AG04450 (cell line): ENCODE results near the gene KRTAP4-4. TPM values are rescaled to one million over a fixed set of nuclear protein-coding genes. Genes with fewer than 3 reads are reported as not detected.
"Not testable (repeated sequence)": the region's sequence is repeated elsewhere in the genome, so short reads cannot be mapped to it uniquely, and the experiment has no call there.

Experiments used
- CTCF ChIA-PET: fragments of 300-600, 350-600 bp; formaldehyde crosslinking; extraction: SDS; loops from one replicate; lab custom pipeline; 2022; ENCODE audit warnings: antibody characterized with exemption, inconsistent platforms; lab: Charles Lee
- POLR2A ChIA-PET: fragments of 350-600 bp; formaldehyde crosslinking; extraction: SDS; loops from one replicate; lab custom pipeline; 2021; ENCODE audit warnings: antibody characterized with exemption, inconsistent platforms; lab: Yijun Ruan, JAX
- DNase-seq: peaks from one replicate; pipeline ENCODE4 v3.0.0-alpha.2; 2011; ENCODE audit warnings: low read depth, low spot score
- H3K27ac ChIP-seq: one replicate; pipeline ENCODE4 v1.5.1; 2012; ENCODE audit warnings: low read depth, low read length, control low read depth
- H3K27me3 ChIP-seq: one replicate; pipeline ENCODE4 v1.6.0; 2012; ENCODE audit warnings: low read length; ENCODE audit not compliant: control insufficient read depth, insufficient read depth
- H3K4me3 ChIP-seq: 2 replicates; pipeline ENCODE4 v1.5.1; 2011; ENCODE audit warnings: mild to moderate bottlenecking, low read depth, low read length, control low read depth
- H3K9me3 ChIP-seq: 2 replicates; pipeline ENCODE4 v1.5.1; 2012; ENCODE audit warnings: low read length; ENCODE audit not compliant: control insufficient read depth, insufficient read depth
- CTCF ChIP-seq: IDR thresholded peaks from 2 replicates; pipeline ENCODE4 v1.5.1; 2011; ENCODE audit warnings: low read depth, low read length, control low read depth, inconsistent platforms
- polyA minus RNA-seq: library from RNA; depleted of rRNA, polyadenylated mRNA; stranded (reverse); fragments of >200 nt; gene quantifications from 2 replicates; pipeline ENCODE4 v1.2.3, GENCODE V29; 2011; rRNA and poly(A)+ RNA removed
- polyA plus RNA-seq: library from polyadenylated mRNA; depleted of rRNA; stranded (reverse); fragments of >200 nt; gene quantifications from 2 replicates; pipeline ENCODE4 v1.2.3, GENCODE V29; 2011; rRNA removed

The KRTAP4-4 gene
- polyA plus RNA-seq (not detected in 2 replicates), polyA minus RNA-seq (not detected in 2 replicates)

GRCh38 chr17:41160648-41161047 is at the start of gene KRTAP4-4:
Gene KRTAP4-4, minus strand, starts transcription at chr17:41160748. Its CDS starts 57 bp downstream, at chr17:41160691.
- Histone ChIP-seq H3K9me3 (no peaks in the 10 kb centered on the region), H3K27ac (no peak within 1 kb of the TSS), H3K27me3 (no peaks in the 10 kb centered on the region), H3K4me3 (no peak within 1 kb of the TSS)
- ChIA-PET CTCF (interaction anchor here (2.1 kb wide), 1 partner anchor 388 kb away, joined by 6 read pairs; no protein-coding TSS in a partner anchor), POLR2A (no interaction called here)
- DNase-seq = no peak
- no peak for TF ChIP-seq CTCF

- no peaks in the 10 kb centered on the region for H3K9me3 ChIP-seq
- DNase-seq = no peak
- no peak overlapping the region for H3K27ac ChIP-seq
- CTCF ChIA-PET = no interaction called here
- TF ChIP-seq CTCF = no peak
- POLR2A ChIA-PET = no interaction called here
- no peak overlapping the region for H3K4me3 ChIP-seq
- H3K27me3 ChIP-seq = no peaks in the 10 kb centered on the region
These were observed 39.0 kb upstream of the KRTAP4-4 start for GRCh38 chr17:41199421-41200078.

GRCh38 chr17:41196068-41196467 is 35.5 kb upstream of the KRTAP4-4 start:
- ChIA-PET POLR2A (no interaction called here), CTCF (no interaction called here)
- H3K9me3 ChIP-seq = no peaks in the 10 kb centered on the region
- no peak for DNase-seq
- no peak overlapping the region for H3K27ac ChIP-seq
- H3K4me3 ChIP-seq = no peak overlapping the region
- H3K27me3 ChIP-seq = no peaks in the 10 kb centered on the region
- TF ChIP-seq CTCF = no peak

GRCh38 chr17:41190328-41190727 is 29.8 kb upstream of the KRTAP4-4 start:
- ChIA-PET CTCF (interaction anchor here (0.6 kb wide), 1 partner anchor 132 kb away, joined by 3 read pairs; no protein-coding TSS in a partner anchor), POLR2A (no interaction called here)
- Histone ChIP-seq H3K4me3 (no peak overlapping the region), H3K27me3 (peaks cover 6% of the 10 kb centered on the region), H3K27ac (no peak overlapping the region), H3K9me3 (peaks cover 5% of the 10 kb centered on the region; the same call in 1 of the 2 replicates)
- no peak for TF ChIP-seq CTCF
- DNase-seq = no peak

- H3K4me3 ChIP-seq, H3K9me3 ChIP-seq, DNase-seq, POLR2A ChIA-PET, H3K27me3 ChIP-seq, H3K27ac ChIP-seq: not testable (repeated sequence)
- CTCF ChIA-PET = interaction anchor here (0.6 kb wide), 1 partner anchor 132 kb away, joined by 3 read pairs; no protein-coding TSS in a partner anchor
These were observed 29.3 kb upstream of the KRTAP4-4 start, which contains the start of gene KRTAP9-1 for GRCh38 chr17:41189837-41190318. Gene KRTAP9-1, plus strand, starts transcription at chr17:41189887. Its CDS starts 0 bp downstream, at chr17:41189887.
